ENCODE data around the gene IGSF21. TPM values are rescaled to one million over a fixed set of nuclear protein-coding genes. Genes with fewer than 3 reads are reported as not detected.

Gene IGSF21
- total RNA-seq, 1 donor from 2014 or later = 45.9 TPM

- no peak for DNase-seq
Measured at GRCh38 chr1:18178111-18178510, 70.5 kb downstream of the IGSF21 start.

GRCh38 chr1:18179009-18179408, 71.4 kb downstream of the IGSF21 start:
- DNase-seq = no peak

- DNase-seq = no peak
Measured at GRCh38 chr1:18182398-18183160, 75.0 kb downstream of the IGSF21 start.

- DNase-seq = no peak
Measured at GRCh38 chr1:18183533-18183932, 75.9 kb downstream of the IGSF21 start.

- DNase-seq = no peak
Measured at GRCh38 chr1:18187054-18187453, 79.5 kb downstream of the IGSF21 start.

GRCh38 chr1:18188820-18189517, 81.4 kb downstream of the IGSF21 start:
- DNase-seq = no peak

GRCh38 chr1:18190598-18190997, 83.0 kb downstream of the IGSF21 start:
- no peak for DNase-seq

GRCh38 chr1:18191037-18191436, 83.4 kb downstream of the IGSF21 start:
- DNase-seq = no peak

- no peak for DNase-seq
Measured at GRCh38 chr1:18191481-18192155, 84.0 kb downstream of the IGSF21 start.

GRCh38 chr1:18192182-18192581, 84.6 kb downstream of the IGSF21 start:
- DNase-seq = no peak

- DNase-seq = no peak
Measured at GRCh38 chr1:18192974-18193373, 85.4 kb downstream of the IGSF21 start.

- DNase-seq = no peak
Measured at GRCh38 chr1:18197299-18197698, 89.7 kb downstream of the IGSF21 start.

- no peak for DNase-seq
Measured at GRCh38 chr1:18198260-18198659, 90.7 kb downstream of the IGSF21 start.

GRCh38 chr1:18199462-18199861, 91.9 kb downstream of the IGSF21 start:
- DNase-seq = no peak

GRCh38 chr1:18200136-18200717, 92.6 kb downstream of the IGSF21 start:
- peak; percentile 75 for DNase-seq

- DNase-seq = no peak
Measured at GRCh38 chr1:18200918-18201317, 93.3 kb downstream of the IGSF21 start.

GRCh38 chr1:18201997-18202719, 94.6 kb downstream of the IGSF21 start:
- no peak for DNase-seq

GRCh38 chr1:18203645-18204044, 96.0 kb downstream of the IGSF21 start:
- DNase-seq = no peak

GRCh38 chr1:18204575-18204974, 97.0 kb downstream of the IGSF21 start:
- no peak for DNase-seq

- DNase-seq = no peak
Measured at GRCh38 chr1:18205319-18205718, 97.7 kb downstream of the IGSF21 start.

- DNase-seq = peak; percentile 70
Measured at GRCh38 chr1:18211764-18212163, 104.2 kb downstream of the IGSF21 start.

- DNase-seq = no peak
Measured at GRCh38 chr1:18217398-18218043, 109.9 kb downstream of the IGSF21 start.

All from occipital lobe (tissue), 2 donors.